Right atrium auricular region (tissue), 2 donors: ENCODE results near the gene SGCA. TPM values are rescaled to one million over a fixed set of nuclear protein-coding genes. Genes with fewer than 3 reads are reported as not detected.

Source experiments
- DNase-seq: peaks from one replicate; pipeline ENCODE4 v3.0.0-alpha.2; 2019; ENCODE audit warnings: low spot score
- H3K27ac ChIP-seq, 2 donors: fragments of 200-600 bp; sonication (generic); 1 replicate in 1 of 2; 2 replicates in 1 of 2; pipeline ENCODE4 v1.5.1; 2016 to 2019
- H3K27me3 ChIP-seq, 2 donors: fragments of 200-600 bp; sonication (generic); one replicate each; pipeline versions ENCODE4 v1.5.1 to v1.6.0; 2017 to 2019
- H3K36me3 ChIP-seq: fragments of 200-600 bp; sonication (generic); one replicate; pipeline ENCODE4 v1.5.1; 2016
- H3K4me1 ChIP-seq, 2 donors: fragments of 200-600 bp; sonication (generic); one replicate each; pipeline versions ENCODE4 v1.5.1 to v1.6.0; 2017 to 2019
- H3K4me3 ChIP-seq, 2 donors: fragments of 200-600 bp; sonication (generic); 1 replicate in 1 of 2; 2 replicates in 1 of 2; pipeline ENCODE4 v1.5.1; 2017 to 2019; ENCODE audit warnings: mild to moderate bottlenecking in 1 of 2, moderate library complexity in 1 of 2
- H3K9me3 ChIP-seq, 2 donors: fragments of 200-600 bp; sonication (generic); one replicate each; pipeline ENCODE4 v1.5.1; 2019
- CTCF ChIP-seq, 2 donors: fragments of 200-600 bp; sonication (generic); IDR thresholded peaks; one replicate each; pipeline ENCODE4 v1.5.1; 2019; ENCODE audit warnings: antibody characterized with exemption in 2 of 2
- total RNA-seq, 2 donors: library from RNA; depleted of rRNA; stranded (reverse); fragments of >200 nt; gene quantifications; one replicate each; pipeline ENCODE4 v1.1.0, GENCODE V29; 2016

Gene SGCA
- total RNA-seq, 2 donors from 2014 or later, result 120 to 207 TPM

- TF ChIP-seq CTCF (IDR thresholded peaks at IDR 0.05), result no peak
- Histone ChIP-seq H3K27ac (peak overlapping the region; percentile 94 to 95), H3K36me3 (peaks cover 23% of the 10 kb centered on the region), H3K27me3 (no peaks in the 10 kb centered on the region), H3K4me3 (peak overlapping the region; percentile 78 to 87), H3K9me3 (no peaks in the 10 kb centered on the region), H3K4me1 (peaks cover 0 to 74% of the 10 kb centered on the region in 2 donors)
- DNase-seq, result no peak
Measured at GRCh38 chr17:50147841-50148225, 18.0 kb upstream of the SGCA start.

- Histone ChIP-seq H3K27ac (peak overlapping the region; percentile 94 to 95), H3K9me3 (no peaks in the 10 kb centered on the region), H3K4me3 (peak overlapping the region; percentile 78 to 87), H3K36me3 (peaks cover 17% of the 10 kb centered on the region), H3K27me3 (no peaks in the 10 kb centered on the region), H3K4me1 (peaks cover 0 to 76% of the 10 kb centered on the region in 2 donors)
- no peak for DNase-seq
- no peak for TF ChIP-seq CTCF (IDR thresholded peaks at IDR 0.05)
Measured at GRCh38 chr17:50148226-50149090, 17.3 kb upstream of the SGCA start.

GRCh38 chr17:50149091-50149416 is 16.8 kb upstream of the SGCA start:
- H3K36me3 ChIP-seq, result peaks cover 11% of the 10 kb centered on the region
- peak overlapping the region; percentile 94 to 95 for H3K27ac ChIP-seq
- TF ChIP-seq CTCF (IDR thresholded peaks at IDR 0.05), result no peak
- H3K4me3 ChIP-seq, result peak overlapping the region; percentile 78 to 87
- H3K27me3 ChIP-seq, result no peaks in the 10 kb centered on the region
- no peak for DNase-seq
- H3K9me3 ChIP-seq, result no peaks in the 10 kb centered on the region
- peaks cover 0 to 82% of the 10 kb centered on the region in 2 donors for H3K4me1 ChIP-seq

GRCh38 chr17:50149417-50150353 is 16.1 kb upstream of the SGCA start:
- DNase-seq, result no peak
- Histone ChIP-seq H3K4me3 (peak overlapping the region; percentile 78 to 87), H3K36me3 (peaks cover 4% of the 10 kb centered on the region), H3K27ac (peak overlapping the region; percentile 94 to 95), H3K9me3 (no peaks in the 10 kb centered on the region), H3K4me1 (peaks cover 0 to 87% of the 10 kb centered on the region in 2 donors), H3K27me3 (no peaks in the 10 kb centered on the region)
- peak in 1 of 2 donors; percentile 29 for TF ChIP-seq CTCF (IDR thresholded peaks at IDR 0.05)

GRCh38 chr17:50150354-50151040 is 15.3 kb upstream of the SGCA start, which contains the start of gene PPP1R9B:
PPP1R9B (minus strand) TSS chr17:50150677; CDS start chr17:50150513, 164 bp downstream.
- peak within 1 kb of the TSS; percentile 94 to 95 for H3K27ac ChIP-seq
- TF ChIP-seq CTCF (IDR thresholded peaks at IDR 0.05), result no peak
- DNase-seq, result no peak
- H3K4me3 ChIP-seq, result peak within 1 kb of the TSS; percentile 78 to 87
- H3K36me3 ChIP-seq, result no peaks in the 10 kb centered on the region
- H3K27me3 ChIP-seq, result no peaks in the 10 kb centered on the region
- no peaks in the 10 kb centered on the region for H3K9me3 ChIP-seq
- H3K4me1 ChIP-seq, result peaks cover 0 to 87% of the 10 kb centered on the region in 2 donors
